Heart left ventricle (tissue), 16 donors: ENCODE results near the gene NCK2. TPM values are rescaled to one million over a fixed set of nuclear protein-coding genes. Genes with fewer than 3 reads are reported as not detected.
A peak's percentile ranks its signal among the peaks of the same experiment; 100 is the strongest.

Experiments
- ATAC-seq, 4 donors: fragments of 200-7000 bp; cut with Tn5 transposase; one replicate each; pipeline ENCODE4 v1.9.1; 2020 to 2022; ENCODE audit warnings: moderate library complexity in 4 of 4, mild to moderate bottlenecking in 3 of 4, moderate number of reproducible peaks in 1 of 4
- DNase-seq, 5 donors: peaks; one replicate each; pipeline ENCODE4 v3.0.0-alpha.2; 2020
- H3K27ac ChIP-seq, 12 donors: fragments of 200-600 bp; sonication (generic) in 4 of 12; one replicate each; pipeline versions ENCODE4 v1.5.0 to v1.8.0; 2016 to 2022; ENCODE audit warnings: mild to moderate bottlenecking in 2 of 12
- H3K27me3 ChIP-seq, 9 donors: fragments of 200-600 bp; sonication (generic) in 2 of 9; one replicate each; pipeline versions ENCODE4 v1.5.1 to v1.8.0; 2016 to 2022; ENCODE audit warnings: mild to moderate bottlenecking in 3 of 9
- H3K36me3 ChIP-seq, 9 donors: fragments of 200-600 bp; sonication (generic) in 2 of 9; one replicate each; pipeline versions ENCODE4 v1.5.0 to v1.8.0; 2018 to 2022; ENCODE audit warnings: mild to moderate bottlenecking in 2 of 9
- H3K4me1 ChIP-seq, 12 donors: fragments of 200-600 bp; sonication (generic) in 4 of 12; one replicate each; pipeline versions ENCODE4 v1.5.0 to v1.8.0; 2016 to 2022; ENCODE audit warnings: mild to moderate bottlenecking in 3 of 12
- H3K4me3 ChIP-seq, 12 donors: fragments of 200-600 bp; sonication (generic) in 4 of 12; one replicate each; pipeline versions ENCODE4 v1.5.0 to v1.8.0; 2017 to 2022; ENCODE audit warnings: mild to moderate bottlenecking in 9 of 12, moderate library complexity in 4 of 12
- H3K9me3 ChIP-seq, 12 donors: fragments of 200-600 bp; sonication (generic) in 4 of 12; one replicate each; pipeline versions ENCODE4 v1.5.0 to v1.8.0; 2016 to 2022; ENCODE audit warnings: mild to moderate bottlenecking in 1 of 12
- POLR2A ChIP-seq, 2 donors: fragments of 450-650 bp; IDR thresholded peaks; one replicate each; pipeline ENCODE4 v1.6.1; 2017; ENCODE audit warnings: antibody characterized with exemption in 2 of 2, mild to moderate bottlenecking in 2 of 2, moderate library complexity in 2 of 2
- WGBS, 4 donors: extraction: QIAGEN DNeasy Blood & Tissue Kit in 2 of 4; methylation state at CpG; one replicate each; pipeline versions ENCODE4 v1.1.5 to v1.1.7; 2013 to 2018; 5-methylcytosine and 5-hydroxymethylcytosine counted together
- intact Hi-C, 10 donors: fragments of 100-400 bp; cut with DNase I; formaldehyde crosslinking; loops; one replicate each; pipeline versions ENCODE4 v1.11.1 to v1.14.2; 2022
- polyA plus RNA-seq, 2 donors: library from polyadenylated mRNA; stranded (reverse); fragments of 200-250 nt; gene quantifications; one replicate each; pipeline ENCODE4 v1.2.3, GENCODE V29; 2013
- total RNA-seq, 9 donors: library from RNA; depleted of rRNA in 2 of 9; stranded (reverse); fragments of >200 nt in 2 of 9; fragmentation: NEBNext Ultra II Directional in 3 of 9; extraction: Animal tissue kit (Norgen Biotek cat#: 25700) in 3 of 9; gene quantifications; one replicate each; pipeline versions ENCODE4 v1.1.0 to v1.2.4, GENCODE V29; 2016 to 2023
- TF ChIP-seq, protein P1 (sequence below), 12 donors: fragments of 200-600 bp; sonication (generic) in 4 of 12; IDR thresholded peaks; one replicate each; pipeline versions ENCODE4 v1.5.0 to v1.8.0; 2018 to 2022; ENCODE audit warnings: antibody characterized with exemption in 12 of 12, mild to moderate bottlenecking in 5 of 12
- donor health status: ischemic (EF 13 %, LVEDD 7.1; RV severe dilation, severe dysfunction).
- donor health status: healthy with polysubstance abuse.
- donor health status: DM: no; HTN: yes; CAD: no.
- donor health status: DM: no; HTN: no; CAD: no.
- donor health status: ischemic (EF 25% LVEDD 6.9; RV normal size, moderate dysfunction).
- donor health status: ischemic (EF 25% LVEDD 5.7; RV mildly dilated, moderate dysfunction).
- donor health status: healthy.
- donor health status: DM: yes; HTN: yes; CAD: no.
- donor health status: ischemic (EF 35%, LVEDD 5.7; RV mildly dilated, moderate dysfunction).
- donor health status: nonischemic (EF 11% LVEDD 7.7; RV severe dilation, severe dysfunction).
- donor health status: DM: yes; HTN: yes; CAD: no.
- donor health status: PGD.
- donor health status: ischemic (EF 29% LVEDD 5.4; RV normal size, mild dysfunction).
- donor health status: nonischemic (EF 23%, LVEDD 6.1; RV moderate dilation, normal function).

Gene NCK2
- total and polyA plus RNA-seq, 11 donors: 22.6 to 54.2 (median 33.4) TPM

DNA sequence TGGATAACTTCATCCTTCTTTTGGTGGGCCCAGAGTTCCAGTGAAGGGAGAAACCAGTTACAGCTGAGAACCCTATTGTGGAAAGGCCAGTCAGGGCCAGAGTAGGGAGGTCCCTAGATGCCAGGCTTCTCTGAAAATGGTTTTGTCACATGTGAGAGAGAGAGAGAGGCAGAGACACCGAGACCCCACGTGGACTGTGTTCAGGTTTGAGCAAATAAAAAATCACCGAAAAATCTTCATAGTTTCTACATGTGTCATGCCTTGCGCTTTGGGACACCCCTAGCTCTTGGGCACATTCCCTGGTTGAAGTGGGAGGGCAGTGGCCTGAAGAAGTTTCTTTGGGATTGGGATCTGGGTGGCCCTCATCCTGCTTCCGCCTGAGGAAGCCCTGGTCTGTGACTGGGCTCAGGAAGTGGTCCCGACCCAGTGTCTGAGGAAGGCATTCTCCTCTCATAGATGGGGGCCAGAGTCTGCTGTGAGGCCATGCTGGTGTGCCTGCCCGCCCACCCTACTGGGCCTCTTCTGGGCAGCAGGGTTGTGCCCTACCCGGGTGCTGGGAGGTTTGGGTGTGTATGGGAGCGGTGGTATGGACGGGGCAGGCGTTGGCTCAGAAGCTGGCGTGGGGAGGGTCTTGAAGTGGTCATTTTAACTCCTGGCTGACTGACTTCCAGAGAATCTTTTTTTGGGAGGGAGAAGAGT, 16.1 kb downstream of the NCK2 start:
- Histone ChIP-seq H3K27me3 (no peaks in the 10 kb centered on the region), H3K9me3 (no peaks in the 10 kb centered on the region), H3K27ac (no peak overlapping the region), H3K4me3 (no peak overlapping the region), H3K4me1 (peaks cover 0 to 66% (median 37%) of the 10 kb centered on the region in 12 donors), H3K36me3 (peaks cover 0 to 2% (median 0%) of the 10 kb centered on the region in 9 donors)
- DNase-seq (no peak), ATAC-seq (no peak)
- intact Hi-C loops: no loop called here
- TF ChIP-seq POLR2A (IDR thresholded peaks at IDR 0.05): no peak
- TF ChIP-seq, protein P1, sequence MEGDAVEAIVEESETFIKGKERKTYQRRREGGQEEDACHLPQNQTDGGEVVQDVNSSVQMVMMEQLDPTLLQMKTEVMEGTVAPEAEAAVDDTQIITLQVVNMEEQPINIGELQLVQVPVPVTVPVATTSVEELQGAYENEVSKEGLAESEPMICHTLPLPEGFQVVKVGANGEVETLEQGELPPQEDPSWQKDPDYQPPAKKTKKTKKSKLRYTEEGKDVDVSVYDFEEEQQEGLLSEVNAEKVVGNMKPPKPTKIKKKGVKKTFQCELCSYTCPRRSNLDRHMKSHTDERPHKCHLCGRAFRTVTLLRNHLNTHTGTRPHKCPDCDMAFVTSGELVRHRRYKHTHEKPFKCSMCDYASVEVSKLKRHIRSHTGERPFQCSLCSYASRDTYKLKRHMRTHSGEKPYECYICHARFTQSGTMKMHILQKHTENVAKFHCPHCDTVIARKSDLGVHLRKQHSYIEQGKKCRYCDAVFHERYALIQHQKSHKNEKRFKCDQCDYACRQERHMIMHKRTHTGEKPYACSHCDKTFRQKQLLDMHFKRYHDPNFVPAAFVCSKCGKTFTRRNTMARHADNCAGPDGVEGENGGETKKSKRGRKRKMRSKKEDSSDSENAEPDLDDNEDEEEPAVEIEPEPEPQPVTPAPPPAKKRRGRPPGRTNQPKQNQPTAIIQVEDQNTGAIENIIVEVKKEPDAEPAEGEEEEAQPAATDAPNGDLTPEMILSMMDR (IDR thresholded peaks at IDR 0.05): no peak
- WGBS, 4 donors: 90 to 95% (median 93%) methylated on average over 12 of the region's 12 CpGs

- Histone ChIP-seq H3K27me3 (no peaks in the 10 kb centered on the region), H3K9me3 (no peaks in the 10 kb centered on the region), H3K36me3 (peaks cover 0 to 4% (median 2%) of the 10 kb centered on the region in 9 donors), H3K4me1 (peaks cover 0 to 56% (median 28%) of the 10 kb centered on the region in 12 donors), H3K27ac (peak overlapping the region in 1 of 12 donors; percentile 43), H3K4me3 (no peak overlapping the region)
- 64 to 73% (median 70%) methylated on average over 11 of the region's 11 CpGs for WGBS, 4 donors
- DNase-seq (no peak), ATAC-seq (peak in 2 of 4 donors; percentile 26 to 29)
- TF ChIP-seq, protein P1 (IDR thresholded peaks at IDR 0.05): no peak
- no peak for TF ChIP-seq POLR2A (IDR thresholded peaks at IDR 0.05)
- intact Hi-C loops: no loop called here
Measured at GRCh38 chr2:105761931-105762515, 17.3 kb downstream of the NCK2 start.

DNA sequence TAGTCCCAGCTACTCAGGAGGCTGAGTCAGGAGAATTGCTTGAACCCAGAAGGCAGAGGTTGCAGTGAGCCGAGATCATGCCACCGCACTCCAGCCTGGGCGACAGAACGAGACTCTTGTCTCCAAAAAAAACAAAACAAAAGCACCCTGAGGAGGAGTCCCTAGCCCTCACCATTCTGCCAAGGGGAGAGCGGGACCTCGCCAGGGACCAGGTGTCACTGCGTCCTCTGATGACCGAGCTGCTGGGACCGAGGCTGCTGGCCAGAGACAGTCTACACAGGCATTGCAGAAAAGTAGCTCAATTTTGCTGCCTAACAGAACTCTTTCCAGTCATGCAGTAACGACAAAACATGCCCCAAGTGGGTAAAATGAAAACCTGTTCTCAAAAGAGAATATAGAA, 18.4 kb downstream of the NCK2 start:
- Histone ChIP-seq H3K9me3 (peaks cover 0 to 2% (median 0%) of the 10 kb centered on the region in 12 donors), H3K36me3 (peaks cover 0 to 9% (median 2%) of the 10 kb centered on the region in 9 donors), H3K27ac (no peak overlapping the region), H3K4me1 (peaks cover 0 to 50% (median 28%) of the 10 kb centered on the region in 12 donors), H3K4me3 (no peak overlapping the region), H3K27me3 (no peaks in the 10 kb centered on the region)
- peak in 2 of 4 donors; percentile 44 to 60 for ATAC-seq
- intact Hi-C loops: no loop called here
- no peak for DNase-seq
- 77 to 87% (median 80%) methylated on average over 10 of the region's 10 CpGs for WGBS, 4 donors
- no peak for TF ChIP-seq POLR2A (IDR thresholded peaks at IDR 0.05)
- TF ChIP-seq, protein P1 (IDR thresholded peaks at IDR 0.05): no peak

DNA sequence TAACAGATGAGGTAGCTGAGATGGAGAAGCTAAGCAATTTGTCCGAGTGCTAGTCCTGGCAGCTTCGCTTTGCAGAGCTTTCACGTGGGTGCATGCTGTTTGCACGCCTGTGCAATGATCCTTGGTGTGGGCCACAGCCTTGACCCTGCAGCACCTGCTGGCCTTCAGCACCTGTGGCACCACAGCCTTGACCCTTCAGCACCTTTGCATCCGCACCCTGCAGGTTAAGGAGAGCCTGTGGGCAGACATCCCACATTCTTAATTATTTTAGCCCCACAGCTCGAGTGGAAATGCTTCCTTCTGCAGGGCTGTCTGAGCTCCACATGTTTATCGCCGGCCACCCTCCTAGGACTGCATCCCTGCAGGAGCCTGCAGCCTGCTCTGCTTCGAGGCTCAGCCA, 19.3 kb downstream of the NCK2 start:
- Histone ChIP-seq H3K36me3 (peaks cover 0 to 9% (median 2%) of the 10 kb centered on the region in 9 donors), H3K27me3 (no peaks in the 10 kb centered on the region), H3K9me3 (peaks cover 0 to 8% (median 0%) of the 10 kb centered on the region in 12 donors), H3K4me3 (no peak overlapping the region), H3K4me1 (peaks cover 0 to 54% (median 30%) of the 10 kb centered on the region in 12 donors), H3K27ac (no peak overlapping the region)
- 68 to 75% (median 70%) methylated on average over 8 to 9 of the region's 9 CpGs for WGBS, 4 donors
- ATAC-seq (no peak), DNase-seq (no peak)
- TF ChIP-seq POLR2A (IDR thresholded peaks at IDR 0.05): no peak
- TF ChIP-seq, protein P1 (IDR thresholded peaks at IDR 0.05): no peak
- intact Hi-C loops: no loop called here
